Suprapubic skin (tissue), 3 donors: Measurements from ENCODE around the gene GLCCI1.

ENCODE experiments used
- CTCF ChIP-seq, 2 donors: fragments of 200-600 bp in 1 of 2; fragments of 450-650 bp in 1 of 2; sonication (generic) in 1 of 2; IDR thresholded peaks; one replicate each; pipeline ENCODE4 v1.5.1; 2016 to 2019; ENCODE audit warnings: antibody characterized with exemption in 2 of 2, mild to moderate bottlenecking in 1 of 2, moderate library complexity in 1 of 2
- POLR2AphosphoS5 ChIP-seq, 3 donors: sonication (generic); formaldehyde crosslinking; IDR thresholded peaks; one replicate each; pipeline ENCODE4 v1.6.1; 2017; ENCODE audit warnings: antibody characterized with exemption in 3 of 3

GRCh38 chr7:7938471-7938870 is 30.1 kb upstream of the GLCCI1 start:
- TF ChIP-seq POLR2AphosphoS5 (IDR thresholded peaks at IDR 0.05) (no peak), CTCF (IDR thresholded peaks at IDR 0.05) (no peak)
